22Rv1 (cell line): Measurements from ENCODE around the gene TIGD2.

ENCODE experiments used
- H3K27ac ChIP-seq: fragments of 450-650 bp; 2 replicates; pipeline ENCODE4 v1.5.1; 2017
- CTCF ChIP-seq: fragments of 450-650 bp; IDR thresholded peaks from 2 replicates; pipeline ENCODE4 v1.5.1; 2017; ENCODE audit warnings: mild to moderate bottlenecking
- ZFX ChIP-seq: fragments of 450-650 bp; IDR thresholded peaks from 2 replicates; pipeline ENCODE4 v1.6.1; 2017; ENCODE audit warnings: antibody characterized with exemption, borderline replicate concordance

The TIGD2 gene

GRCh38 chr4:89119836-89120235 lies 8.5 kb downstream of the TIGD2 start:
- TF ChIP-seq CTCF (no peak), ZFX (no peak)
- no peak overlapping the region for H3K27ac ChIP-seq

- TF ChIP-seq CTCF (no peak), ZFX (no peak)
- no peak overlapping the region for H3K27ac ChIP-seq
Measured at GRCh38 chr4:89121387-89122068, 10.2 kb downstream of the TIGD2 start.

- H3K27ac ChIP-seq, result no peak overlapping the region
- no peak for TF ChIP-seq ZFX
- TF ChIP-seq CTCF, result no peak
Measured at GRCh38 chr4:89123451-89123851, 12.1 kb downstream of the TIGD2 start.

- H3K27ac ChIP-seq, result no peak overlapping the region
- TF ChIP-seq ZFX (no peak), CTCF (no peak)
Measured at GRCh38 chr4:89125901-89126782, 14.8 kb downstream of the TIGD2 start.

- no peak for TF ChIP-seq CTCF
- H3K27ac ChIP-seq, result no peak overlapping the region
Measured at GRCh38 chr4:89129080-89129640, 17.8 kb downstream of the TIGD2 start.

- no peak for TF ChIP-seq ZFX
- no peak for TF ChIP-seq CTCF
- no peak overlapping the region for H3K27ac ChIP-seq
Measured at GRCh38 chr4:89134775-89135319, 23.5 kb downstream of the TIGD2 start.

- H3K27ac ChIP-seq, result no peak overlapping the region
- TF ChIP-seq ZFX (no peak), CTCF (no peak)
Measured at GRCh38 chr4:89136525-89136924, 25.2 kb downstream of the TIGD2 start.
